DOHH2 (cell line): ENCODE measurements around the gene NEMP1.

ENCODE experiments used
- H3F3A ChIP-seq: fragments of 200-600 bp; sonication (generic), shearing (Covaris generic); 2 replicates; pipeline ENCODE4 v1.6.0; 2016; ENCODE audit warnings: antibody characterized with exemption, mild to moderate bottlenecking; ENCODE audit not compliant: control insufficient read depth, insufficient read depth
- H3K27ac ChIP-seq: fragments of 200-600 bp; sonication (generic); 2 replicates; pipeline ENCODE4 v1.5.1; 2014; ENCODE audit warnings: low read depth, mild to moderate bottlenecking, low read length, moderate library complexity
- H3K27me3 ChIP-seq: fragments of 200-600 bp; sonication (generic); 2 replicates; pipeline ENCODE4 v1.6.1; 2014; ENCODE audit warnings: mild to moderate bottlenecking, low read length, mixed read lengths; ENCODE audit not compliant: control insufficient read depth
- H3K36me3 ChIP-seq: fragments of 200-600 bp; sonication (generic); 2 replicates; pipeline ENCODE4 v1.6.1; 2014; ENCODE audit warnings: mild to moderate bottlenecking, low read length, moderate library complexity, mixed read lengths; ENCODE audit not compliant: control insufficient read depth
- H3K4me1 ChIP-seq: fragments of 200-600 bp; sonication (generic); 2 replicates; pipeline ENCODE4 v1.6.1; 2014; ENCODE audit warnings: mild to moderate bottlenecking, low read length, mixed read lengths; ENCODE audit not compliant: control insufficient read depth
- H3K4me2 ChIP-seq: fragments of 200-600 bp; sonication (generic); 2 replicates; pipeline ENCODE4 v1.6.0; 2014; ENCODE audit warnings: mild to moderate bottlenecking, low read length, moderate library complexity
- H3K4me3 ChIP-seq: fragments of 200-600 bp; sonication (generic); 2 replicates; pipeline ENCODE4 v1.5.1; 2014; ENCODE audit warnings: mild to moderate bottlenecking, low read length, mixed read lengths
- H3K79me2 ChIP-seq: fragments of 200-600 bp; sonication (generic); 2 replicates; pipeline ENCODE4 v1.6.1; 2014; ENCODE audit warnings: mild to moderate bottlenecking, low read length, mixed read lengths; ENCODE audit not compliant: control insufficient read depth
- H3K9me2 ChIP-seq: fragments of 200-600 bp; sonication (generic); replicated peaks from 2 replicates; pipeline ENCODE4 v1.6.1; 2014; ENCODE audit warnings: mild to moderate bottlenecking, low read length, mixed read lengths; ENCODE audit not compliant: control insufficient read depth
- H3K9me3 ChIP-seq: fragments of 200-600 bp; sonication (generic); 2 replicates; pipeline ENCODE4 v1.6.1; 2014; ENCODE audit warnings: antibody characterized with exemption, low read length, mixed read lengths; ENCODE audit not compliant: control insufficient read depth, insufficient read depth
- H4K20me1 ChIP-seq: fragments of 200-600 bp; sonication (generic); 2 replicates; pipeline ENCODE4 v1.6.0; 2014; ENCODE audit warnings: low read depth, mild to moderate bottlenecking, antibody characterized with exemption, low read length, moderate library complexity; ENCODE audit not compliant: control insufficient read depth, insufficient read depth
- CTCF ChIP-seq: fragments of 200-600 bp; sonication (generic); IDR thresholded peaks from one replicate; pipeline ENCODE4 v1.5.1; 2014; ENCODE audit warnings: antibody characterized with exemption, mild to moderate bottlenecking, low read depth, low read length; ENCODE audit not compliant: poor library complexity, severe bottlenecking
- EZH2phosphoT487 ChIP-seq: fragments of 200-600 bp; sonication (generic); IDR thresholded peaks from 2 replicates; pipeline ENCODE4 v1.6.1; 2017; ENCODE audit warnings: borderline replicate concordance, mild to moderate bottlenecking, antibody characterized with exemption, low read length, moderate library complexity, mixed read lengths

The NEMP1 gene

GRCh38 chr12:57110104-57111030, 31.8 kb upstream of the NEMP1 start:
- Histone ChIP-seq H3K9me3 (no peaks in the 10 kb centered on the region), H3K27ac (peak overlapping the region; percentile 90), H3K4me2 (peak overlapping the region; percentile 92), H3K79me2 (peaks cover 58% of the 10 kb centered on the region), H3K36me3 (peaks cover 53% of the 10 kb centered on the region), H3K4me3 (peak overlapping the region; percentile 83), H4K20me1 (peaks cover 22% of the 10 kb centered on the region; the same call in 1 of the 2 replicates), H3K9me2 (no peaks in the 10 kb centered on the region), H3K4me1 (peaks cover 42% of the 10 kb centered on the region), H3F3A (no peaks in the 10 kb centered on the region), H3K27me3 (no peaks in the 10 kb centered on the region)
- peak; percentile 35 for TF ChIP-seq CTCF
- no peak for TF ChIP-seq EZH2phosphoT487

DNA sequence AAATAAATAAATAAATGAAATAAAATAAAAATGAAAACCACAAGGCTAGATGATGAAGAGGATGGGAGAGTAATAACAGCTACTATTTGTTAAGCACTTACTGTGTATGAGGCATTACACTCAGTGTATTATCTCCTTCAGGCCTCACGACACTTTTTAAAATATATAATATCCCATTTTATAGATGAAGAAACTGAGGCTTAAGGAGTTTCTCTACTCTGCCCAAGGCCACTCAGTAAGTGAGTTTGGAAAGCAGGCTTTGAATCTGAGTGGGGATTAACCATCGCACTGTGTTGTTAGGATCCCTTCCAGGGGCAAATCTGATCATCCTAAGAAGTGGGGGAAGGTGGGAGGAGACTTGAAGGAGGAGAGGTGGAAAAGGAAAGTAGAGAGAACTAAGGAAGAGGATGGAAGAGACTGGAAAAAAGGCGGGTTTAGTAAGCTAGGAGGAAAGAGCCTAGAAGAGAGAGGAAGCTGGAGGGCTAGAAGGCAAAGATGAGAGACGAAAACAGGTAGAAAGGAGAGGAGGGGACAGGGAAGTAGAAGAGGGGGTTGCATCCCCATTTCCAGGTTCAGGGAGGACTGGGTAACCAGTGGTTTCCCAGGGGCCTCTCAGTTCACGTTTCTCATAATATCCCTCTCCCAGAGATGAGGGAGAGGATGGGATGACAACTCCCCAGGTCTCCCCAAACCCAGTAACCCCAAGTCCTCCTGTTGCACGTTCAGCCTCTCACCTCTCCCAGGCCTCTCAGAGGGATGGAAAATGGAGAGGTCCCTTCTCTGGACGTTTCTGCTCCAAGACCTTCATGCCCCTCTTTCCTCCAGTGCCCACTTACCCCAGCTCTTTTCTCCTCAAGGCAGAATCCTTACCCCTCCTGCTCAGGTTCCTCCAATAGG, 30.9 kb upstream of the NEMP1 start:
- Histone ChIP-seq H3K4me3 (peak overlapping the region; percentile 83), H3K27ac (peak overlapping the region; percentile 90), H3K4me1 (peaks cover 42% of the 10 kb centered on the region), H4K20me1 (peaks cover 22% of the 10 kb centered on the region; the same call in 1 of the 2 replicates), H3K79me2 (peaks cover 58% of the 10 kb centered on the region), H3K9me2 (no peaks in the 10 kb centered on the region), H3K27me3 (no peaks in the 10 kb centered on the region), H3K9me3 (no peaks in the 10 kb centered on the region), H3K36me3 (peaks cover 62% of the 10 kb centered on the region), H3K4me2 (peak overlapping the region; percentile 92), H3F3A (no peaks in the 10 kb centered on the region)
- TF ChIP-seq EZH2phosphoT487 (no peak), CTCF (no peak)

DNA sequence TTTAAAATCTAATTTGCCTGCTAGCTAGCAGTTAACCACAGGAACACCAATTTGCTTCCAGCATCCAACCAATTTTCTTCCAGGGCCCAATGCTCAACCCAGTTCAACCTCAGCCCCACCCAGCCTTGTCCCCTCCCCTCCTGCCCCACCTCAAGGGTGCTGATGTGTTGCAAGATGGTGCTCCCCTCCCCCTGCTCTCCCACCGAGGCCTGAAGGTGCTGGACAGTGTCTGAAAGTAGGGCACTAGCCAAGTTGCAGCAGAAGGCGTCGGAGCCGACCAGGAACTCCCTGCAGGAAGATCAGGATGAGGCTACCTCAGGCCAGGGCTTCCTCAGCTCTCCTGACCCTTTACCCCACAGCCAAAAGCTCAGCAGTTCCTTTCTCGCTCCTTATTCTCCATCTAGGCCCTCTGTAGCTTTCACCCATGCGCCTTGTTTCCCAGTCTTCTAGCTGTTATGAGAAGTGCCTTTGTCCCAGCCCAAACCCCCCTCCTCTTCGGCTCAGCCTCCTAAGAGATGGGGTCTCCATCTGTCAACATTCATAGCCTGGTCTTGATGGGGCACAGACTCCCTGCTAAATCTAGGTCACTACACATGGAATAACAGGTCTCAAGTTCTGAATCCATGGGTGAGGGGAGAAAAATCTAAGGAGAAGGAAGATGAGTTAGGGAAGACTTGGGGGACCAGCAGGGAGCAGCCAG, 29.0 kb upstream of the NEMP1 start:
- no peak for TF ChIP-seq EZH2phosphoT487
- TF ChIP-seq CTCF = no peak
- Histone ChIP-seq H3K9me3 (no peaks in the 10 kb centered on the region), H3K9me2 (no peaks in the 10 kb centered on the region), H3F3A (no peaks in the 10 kb centered on the region), H3K27me3 (no peaks in the 10 kb centered on the region), H3K4me2 (no peak overlapping the region), H3K4me1 (peaks cover 38% of the 10 kb centered on the region), H3K79me2 (peaks cover 58% of the 10 kb centered on the region), H3K27ac (no peak overlapping the region), H4K20me1 (peaks cover 22% of the 10 kb centered on the region; the same call in 1 of the 2 replicates), H3K4me3 (no peak overlapping the region), H3K36me3 (peaks cover 76% of the 10 kb centered on the region)
